ENCODE results near the gene ASB1.

The ASB1 gene

GRCh38 chr2:238492840-238493239 is 66.1 kb downstream of the ASB1 start:
- Histone ChIP-seq H3K27ac (ENCODE audit: low read length) (no peak overlapping the region), H3K36me3 (ENCODE audit: control insufficient read depth, insufficient read depth, low read length) (no peaks in the 10 kb centered on the region), H3K4me3 (ENCODE audit: low read length) (no peak overlapping the region), H3K9me3 (ENCODE audit: control insufficient read depth, insufficient read depth, low read length) (peaks cover 14% of the 10 kb centered on the region), H3K27me3 (ENCODE audit: control insufficient read depth, insufficient read depth, low read length) (no peaks in the 10 kb centered on the region), H3K4me1 (ENCODE audit: control insufficient read depth, insufficient read depth, low read length) (no peaks in the 10 kb centered on the region)
- no CpG with 5 or more reads among the region's 5 CpGs for WGBS (ENCODE audit: insufficient coverage, insufficient read length)
- DNase-seq (ENCODE audit: low read depth, low spot score), result no peak

DNA sequence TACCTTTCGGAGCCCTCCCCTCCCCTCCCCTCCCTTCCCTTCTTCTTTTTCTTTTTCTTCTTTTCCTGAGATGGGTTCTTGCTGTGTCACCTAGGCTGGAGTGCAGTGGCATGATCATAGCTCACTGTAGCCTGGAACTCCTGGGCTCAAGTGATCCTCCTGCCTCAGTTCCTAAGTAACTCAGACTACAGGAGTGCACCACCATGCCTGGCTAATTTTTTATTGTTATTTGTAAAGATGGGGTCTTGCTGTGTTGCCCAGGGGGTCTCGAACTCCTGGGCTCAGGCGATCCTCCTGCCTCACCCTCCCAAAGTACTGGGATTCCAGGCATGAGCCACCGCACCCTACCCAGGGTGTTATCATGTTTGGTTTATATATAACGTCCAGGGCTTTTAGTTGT is 66.7 kb downstream of the ASB1 start:
- H3K4me1 ChIP-seq (ENCODE audit: control insufficient read depth, insufficient read depth, low read length), result no peaks in the 10 kb centered on the region
- H3K27ac ChIP-seq (ENCODE audit: low read length), result no peak overlapping the region
- no peak for DNase-seq (ENCODE audit: low read depth, low spot score)

DNA sequence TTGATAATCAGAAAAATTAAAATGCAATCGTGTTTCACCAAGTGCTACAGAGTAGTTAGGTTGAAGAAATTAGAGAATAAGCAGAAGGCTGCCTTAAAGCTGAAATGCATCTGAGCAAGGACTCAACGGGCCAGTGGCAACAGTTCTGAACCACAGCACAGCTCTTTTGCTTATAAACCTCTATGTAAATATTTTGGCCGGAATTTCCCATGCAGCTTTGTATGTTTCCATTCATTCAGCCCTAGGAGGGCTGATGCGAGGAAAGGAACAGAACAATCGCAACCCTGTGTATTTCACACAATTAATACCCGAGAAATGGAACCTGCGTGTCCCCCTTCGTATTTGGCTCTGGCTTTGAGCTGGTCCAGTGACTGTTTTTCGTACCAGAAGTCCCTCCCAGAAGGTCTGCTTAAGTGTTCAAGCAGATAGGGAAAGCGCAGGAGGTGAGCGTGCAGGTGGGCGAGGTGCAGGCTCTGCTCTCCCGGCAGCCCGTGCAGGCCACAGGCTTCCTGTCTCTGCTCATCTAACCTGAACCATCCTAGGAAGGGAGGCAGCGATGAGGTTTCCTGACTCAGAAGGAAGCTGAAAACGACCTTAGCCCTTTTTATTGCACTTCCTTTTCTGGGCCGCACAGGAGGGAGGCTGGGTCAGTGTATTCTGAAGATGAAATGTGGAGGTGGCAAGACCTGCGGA is 67.3 kb downstream of the ASB1 start:
- Histone ChIP-seq H3K4me3 (ENCODE audit: low read length) (no peak overlapping the region), H3K27ac (ENCODE audit: low read length) (no peak overlapping the region)
- DNase-seq (ENCODE audit: low read depth, low spot score), result no peak

More for the DNA sequence above, 66.7 kb downstream of the ASB1 start:
- Histone ChIP-seq H3K4me3 (ENCODE audit: low read length) (no peak overlapping the region), H3K27me3 (ENCODE audit: control insufficient read depth, insufficient read depth, low read length) (no peaks in the 10 kb centered on the region), H3K36me3 (ENCODE audit: control insufficient read depth, insufficient read depth, low read length) (no peaks in the 10 kb centered on the region), H3K9me3 (ENCODE audit: control insufficient read depth, insufficient read depth, low read length) (peaks cover 16% of the 10 kb centered on the region)
- WGBS (ENCODE audit: insufficient coverage, insufficient read length), result no CpG with 5 or more reads among the region's 5 CpGs

GRCh38 chr2:238494573-238494961 is 67.8 kb downstream of the ASB1 start:
- WGBS (ENCODE audit: insufficient coverage, insufficient read length), result no CpG with 5 or more reads among the region's 16 CpGs
- H3K27ac ChIP-seq (ENCODE audit: low read length), result no peak overlapping the region
- no peak for DNase-seq (ENCODE audit: low read depth, low spot score)
- H3K36me3 ChIP-seq (ENCODE audit: control insufficient read depth, insufficient read depth, low read length), result no peaks in the 10 kb centered on the region
- no peak overlapping the region for H3K4me3 ChIP-seq (ENCODE audit: low read length)
- H3K4me1 ChIP-seq (ENCODE audit: control insufficient read depth, insufficient read depth, low read length), result no peaks in the 10 kb centered on the region
- peaks cover 17% of the 10 kb centered on the region for H3K9me3 ChIP-seq (ENCODE audit: control insufficient read depth, insufficient read depth, low read length)
- no peaks in the 10 kb centered on the region for H3K27me3 ChIP-seq (ENCODE audit: control insufficient read depth, insufficient read depth, low read length)

More for the DNA sequence above, 67.3 kb downstream of the ASB1 start:
- no peaks in the 10 kb centered on the region for H3K27me3 ChIP-seq (ENCODE audit: control insufficient read depth, insufficient read depth, low read length)
- no CpG with 5 or more reads among the region's 18 CpGs for WGBS (ENCODE audit: insufficient coverage, insufficient read length)
- no peaks in the 10 kb centered on the region for H3K4me1 ChIP-seq (ENCODE audit: control insufficient read depth, insufficient read depth, low read length)
- H3K9me3 ChIP-seq (ENCODE audit: control insufficient read depth, insufficient read depth, low read length), result peaks cover 17% of the 10 kb centered on the region
- no peaks in the 10 kb centered on the region for H3K36me3 ChIP-seq (ENCODE audit: control insufficient read depth, insufficient read depth, low read length)

DNA sequence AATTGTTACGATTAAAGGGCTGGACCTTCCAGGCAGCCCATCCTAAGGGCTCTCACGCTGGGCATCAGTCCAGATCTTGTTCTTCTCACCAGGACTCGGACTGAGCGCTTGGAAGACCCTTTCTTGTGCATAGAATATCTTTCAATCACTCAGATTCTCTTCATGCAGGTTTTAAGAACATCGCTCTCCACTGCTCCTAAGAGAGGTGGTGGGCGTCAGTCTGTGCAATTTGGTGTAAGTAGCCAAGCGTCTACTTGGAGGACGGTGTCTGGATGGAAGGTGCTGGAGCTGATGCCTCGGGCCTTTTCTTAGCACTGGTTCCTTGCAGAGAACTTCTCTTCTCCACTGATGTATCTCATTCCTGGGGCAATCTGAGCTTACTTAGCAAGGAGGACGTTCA is 68.7 kb downstream of the ASB1 start:
- no CpG with 5 or more reads among the region's 10 CpGs for WGBS (ENCODE audit: insufficient coverage, insufficient read length)
- no peak for DNase-seq (ENCODE audit: low read depth, low spot score)
- H3K4me1 ChIP-seq (ENCODE audit: control insufficient read depth, insufficient read depth, low read length), result no peaks in the 10 kb centered on the region
- H3K27ac ChIP-seq (ENCODE audit: low read length), result no peak overlapping the region
- H3K4me3 ChIP-seq (ENCODE audit: low read length), result no peak overlapping the region
- H3K36me3 ChIP-seq (ENCODE audit: control insufficient read depth, insufficient read depth, low read length), result no peaks in the 10 kb centered on the region
- H3K27me3 ChIP-seq (ENCODE audit: control insufficient read depth, insufficient read depth, low read length), result no peaks in the 10 kb centered on the region
- H3K9me3 ChIP-seq (ENCODE audit: control insufficient read depth, insufficient read depth, low read length), result peaks cover 19% of the 10 kb centered on the region

DNA sequence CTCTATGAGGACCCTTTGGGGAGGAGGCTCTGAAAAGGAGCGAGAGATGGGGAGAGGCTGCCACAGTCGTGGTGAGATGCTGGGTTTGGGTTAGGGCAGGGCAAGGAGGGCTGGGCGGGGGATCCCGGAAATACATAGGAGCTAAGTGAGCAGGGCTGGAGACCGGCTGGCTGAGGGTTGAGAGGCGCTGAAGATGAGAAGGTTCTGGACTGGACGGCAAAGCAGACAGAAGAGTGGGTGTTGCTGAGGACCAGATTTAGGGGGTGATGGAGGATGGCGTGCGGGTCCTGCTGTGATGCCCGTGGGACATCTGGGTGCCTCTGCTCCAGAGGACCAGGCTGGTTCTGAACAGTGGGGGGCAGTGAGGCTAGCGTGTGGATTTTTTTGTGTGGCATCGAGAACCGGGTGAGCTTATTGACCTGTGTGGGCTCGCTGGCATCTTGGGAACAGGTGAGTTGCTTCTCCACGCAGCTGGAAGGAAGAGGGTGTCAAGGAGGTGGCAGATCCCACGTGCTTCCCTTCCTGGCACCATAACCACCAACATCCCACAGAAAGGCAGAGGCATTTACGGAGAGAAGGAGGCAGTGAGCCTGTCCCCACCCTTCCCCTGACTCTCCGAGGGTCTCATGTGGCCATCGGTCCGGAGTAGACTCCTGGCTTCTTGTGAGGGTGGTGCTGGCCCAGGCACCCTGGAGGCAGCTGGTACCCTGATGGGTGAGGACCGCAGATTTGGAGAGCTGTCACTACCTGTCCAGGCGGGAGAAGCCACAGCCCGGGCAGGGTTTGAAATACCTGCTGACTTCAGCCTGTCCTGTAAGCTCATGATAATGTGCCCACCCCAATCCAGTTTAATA is 70.3 kb downstream of the ASB1 start:
- Histone ChIP-seq H3K27ac (ENCODE audit: low read length) (no peak overlapping the region), H3K4me3 (ENCODE audit: low read length) (no peak overlapping the region), H3K36me3 (ENCODE audit: control insufficient read depth, insufficient read depth, low read length) (no peaks in the 10 kb centered on the region), H3K4me1 (ENCODE audit: control insufficient read depth, insufficient read depth, low read length) (no peaks in the 10 kb centered on the region), H3K9me3 (ENCODE audit: control insufficient read depth, insufficient read depth, low read length) (peaks cover 18% of the 10 kb centered on the region), H3K27me3 (ENCODE audit: control insufficient read depth, insufficient read depth, low read length) (no peaks in the 10 kb centered on the region)
- no peak for DNase-seq (ENCODE audit: low read depth, low spot score)
- WGBS (ENCODE audit: insufficient coverage, insufficient read length), result no CpG with 5 or more reads among the region's 23 CpGs

DNA sequence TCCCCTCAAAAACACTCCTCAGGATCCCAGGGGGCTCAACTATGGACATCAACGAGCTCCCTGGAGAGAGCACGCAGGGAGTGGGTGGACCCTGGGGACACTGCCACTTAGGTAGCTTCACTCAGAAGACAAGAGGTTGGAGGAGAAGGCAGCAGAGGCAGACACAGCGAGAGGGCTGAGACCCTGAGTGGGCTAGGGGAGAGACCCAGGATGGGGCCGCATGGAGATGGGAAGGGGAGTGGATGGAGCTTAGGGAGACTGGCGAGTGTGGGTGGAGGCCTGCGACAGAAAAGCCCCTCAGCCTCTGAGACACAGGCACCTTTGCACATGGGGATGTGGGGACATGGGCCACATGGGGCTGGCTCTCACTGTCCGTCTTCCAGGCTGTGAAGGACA is 70.9 kb downstream of the ASB1 start:
- no peak for DNase-seq (ENCODE audit: low read depth, low spot score)
- Histone ChIP-seq H3K36me3 (ENCODE audit: control insufficient read depth, insufficient read depth, low read length) (no peaks in the 10 kb centered on the region), H3K4me1 (ENCODE audit: control insufficient read depth, insufficient read depth, low read length) (no peaks in the 10 kb centered on the region), H3K27ac (ENCODE audit: low read length) (no peak overlapping the region), H3K27me3 (ENCODE audit: control insufficient read depth, insufficient read depth, low read length) (no peaks in the 10 kb centered on the region), H3K4me3 (ENCODE audit: low read length) (no peak overlapping the region), H3K9me3 (ENCODE audit: control insufficient read depth, insufficient read depth, low read length) (peaks cover 20% of the 10 kb centered on the region)
- no CpG with 5 or more reads among the region's 7 CpGs for WGBS (ENCODE audit: insufficient coverage, insufficient read length)

DNA sequence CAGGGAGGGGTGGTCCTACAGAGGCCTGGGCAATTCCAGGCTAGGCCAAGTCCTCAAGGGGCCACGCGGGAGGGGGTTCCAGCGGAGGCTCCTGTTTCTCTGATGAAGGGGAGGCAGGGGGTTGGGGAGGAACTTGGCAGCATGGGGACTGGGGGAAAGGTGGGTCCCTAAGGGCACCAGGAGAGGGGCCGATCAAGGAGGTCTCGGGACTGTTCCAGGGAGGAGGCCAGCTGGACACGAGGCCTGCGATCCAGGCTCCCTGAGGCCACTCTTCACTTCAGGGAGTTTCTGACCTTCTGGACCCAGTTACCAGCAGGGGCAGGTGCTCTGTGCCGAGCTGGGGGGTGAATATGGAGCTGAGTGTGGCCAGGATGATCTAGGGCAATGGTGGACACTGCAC is 71.5 kb downstream of the ASB1 start:
- Histone ChIP-seq H3K27me3 (ENCODE audit: control insufficient read depth, insufficient read depth, low read length) (no peaks in the 10 kb centered on the region), H3K27ac (ENCODE audit: low read length) (no peak overlapping the region), H3K9me3 (ENCODE audit: control insufficient read depth, insufficient read depth, low read length) (peaks cover 22% of the 10 kb centered on the region), H3K4me1 (ENCODE audit: control insufficient read depth, insufficient read depth, low read length) (no peaks in the 10 kb centered on the region), H3K36me3 (ENCODE audit: control insufficient read depth, insufficient read depth, low read length) (no peaks in the 10 kb centered on the region), H3K4me3 (ENCODE audit: low read length) (no peak overlapping the region)
- no peak for DNase-seq (ENCODE audit: low read depth, low spot score)
- WGBS (ENCODE audit: insufficient coverage, insufficient read length), result no CpG with 5 or more reads among the region's 8 CpGs

DNA sequence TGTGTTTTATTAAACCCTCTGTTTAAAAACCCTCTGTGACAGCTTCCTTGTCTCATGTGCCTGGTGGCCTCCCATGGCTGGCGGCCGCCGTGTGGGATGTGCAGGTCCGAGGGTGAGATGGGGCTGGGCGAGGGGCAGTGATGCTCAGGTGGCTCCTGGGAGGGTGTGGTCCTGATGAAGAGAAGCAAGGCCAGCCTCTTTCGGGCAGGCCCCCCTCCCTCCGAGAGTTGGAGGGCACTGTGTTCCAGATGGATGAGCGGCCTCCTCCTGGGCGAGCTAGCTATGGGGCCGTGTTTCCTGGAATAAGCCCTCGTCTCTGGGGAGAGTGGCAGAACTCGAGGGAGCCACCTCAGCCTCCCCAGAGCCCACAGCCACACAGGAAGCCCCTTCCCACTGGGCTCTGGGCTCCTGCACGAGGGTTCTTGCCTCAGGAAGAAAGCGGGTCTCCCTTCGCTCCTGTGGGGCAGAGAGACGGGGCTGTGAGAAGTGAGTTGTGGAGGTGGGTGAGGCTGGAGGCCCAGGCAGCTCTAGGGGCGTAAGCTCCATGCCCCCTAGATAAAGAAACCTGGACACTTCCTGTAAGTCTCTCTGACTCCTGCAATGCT is 72.1 kb downstream of the ASB1 start:
- no CpG with 5 or more reads among the region's 17 CpGs for WGBS (ENCODE audit: insufficient coverage, insufficient read length)
- DNase-seq (ENCODE audit: low read depth, low spot score), result no peak
- no peaks in the 10 kb centered on the region for H3K36me3 ChIP-seq (ENCODE audit: control insufficient read depth, insufficient read depth, low read length)
- H3K9me3 ChIP-seq (ENCODE audit: control insufficient read depth, insufficient read depth, low read length), result peaks cover 21% of the 10 kb centered on the region
- H3K27ac ChIP-seq (ENCODE audit: low read length), result no peak overlapping the region
- no peak overlapping the region for H3K4me3 ChIP-seq (ENCODE audit: low read length)
- no peaks in the 10 kb centered on the region for H3K4me1 ChIP-seq (ENCODE audit: control insufficient read depth, insufficient read depth, low read length)
- no peaks in the 10 kb centered on the region for H3K27me3 ChIP-seq (ENCODE audit: control insufficient read depth, insufficient read depth, low read length)

- Histone ChIP-seq H3K4me1 (ENCODE audit: control insufficient read depth, insufficient read depth, low read length) (no peaks in the 10 kb centered on the region), H3K4me3 (ENCODE audit: low read length) (no peak overlapping the region)
- WGBS (ENCODE audit: insufficient coverage, insufficient read length), result no CpG with 5 or more reads among the region's 21 CpGs
Measured at GRCh38 chr2:238499731-238500580, 73.2 kb downstream of the ASB1 start.

More at GRCh38 chr2:238499731-238500580, 73.2 kb downstream of the ASB1 start:
- H3K36me3 ChIP-seq (ENCODE audit: control insufficient read depth, insufficient read depth, low read length), result no peaks in the 10 kb centered on the region
- DNase-seq (ENCODE audit: low read depth, low spot score), result no peak
- H3K27me3 ChIP-seq (ENCODE audit: control insufficient read depth, insufficient read depth, low read length), result no peaks in the 10 kb centered on the region
- no peak overlapping the region for H3K27ac ChIP-seq (ENCODE audit: low read length)
- H3K9me3 ChIP-seq (ENCODE audit: control insufficient read depth, insufficient read depth, low read length), result peaks cover 20% of the 10 kb centered on the region
